ENCODE data around the gene RBM26.

DNA sequence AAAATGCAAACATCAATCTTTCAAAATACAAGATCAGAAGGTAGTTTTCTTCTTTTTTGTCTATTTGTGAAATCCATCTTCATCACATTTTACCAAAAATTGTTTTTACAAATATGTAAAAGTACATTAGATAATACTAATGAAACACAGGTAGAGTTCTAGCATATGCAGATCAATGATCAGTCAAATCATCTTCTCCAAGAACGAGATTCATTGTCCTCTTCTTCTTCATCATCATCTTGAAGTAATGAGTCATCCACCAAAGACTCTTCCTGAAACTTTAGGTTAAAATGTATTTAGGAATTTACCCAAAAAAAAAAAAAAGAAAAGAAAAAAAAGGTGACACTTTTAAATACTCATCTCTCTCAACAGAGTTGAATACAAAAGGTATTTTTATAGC, 85.6 kb downstream of the RBM26 start:
- TF ChIP-seq, protein P1, sequence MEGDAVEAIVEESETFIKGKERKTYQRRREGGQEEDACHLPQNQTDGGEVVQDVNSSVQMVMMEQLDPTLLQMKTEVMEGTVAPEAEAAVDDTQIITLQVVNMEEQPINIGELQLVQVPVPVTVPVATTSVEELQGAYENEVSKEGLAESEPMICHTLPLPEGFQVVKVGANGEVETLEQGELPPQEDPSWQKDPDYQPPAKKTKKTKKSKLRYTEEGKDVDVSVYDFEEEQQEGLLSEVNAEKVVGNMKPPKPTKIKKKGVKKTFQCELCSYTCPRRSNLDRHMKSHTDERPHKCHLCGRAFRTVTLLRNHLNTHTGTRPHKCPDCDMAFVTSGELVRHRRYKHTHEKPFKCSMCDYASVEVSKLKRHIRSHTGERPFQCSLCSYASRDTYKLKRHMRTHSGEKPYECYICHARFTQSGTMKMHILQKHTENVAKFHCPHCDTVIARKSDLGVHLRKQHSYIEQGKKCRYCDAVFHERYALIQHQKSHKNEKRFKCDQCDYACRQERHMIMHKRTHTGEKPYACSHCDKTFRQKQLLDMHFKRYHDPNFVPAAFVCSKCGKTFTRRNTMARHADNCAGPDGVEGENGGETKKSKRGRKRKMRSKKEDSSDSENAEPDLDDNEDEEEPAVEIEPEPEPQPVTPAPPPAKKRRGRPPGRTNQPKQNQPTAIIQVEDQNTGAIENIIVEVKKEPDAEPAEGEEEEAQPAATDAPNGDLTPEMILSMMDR (IDR thresholded peaks at IDR 0.05): no peak
- TF ChIP-seq POLR2A (IDR thresholded peaks at IDR 0.05): no peak
- no peak for TF ChIP-seq POLR2AphosphoS5 (IDR thresholded peaks at IDR 0.05)

Data from prostate gland (tissue), 2 donors.